ENCODE measurements around the gene SLIT3. TPM values are rescaled to one million over a fixed set of nuclear protein-coding genes. Genes with fewer than 3 reads are reported as not detected.

SLIT3 gene
- polyA plus RNA-seq, 1 of the 3 experiments (the other 2 are of a cell fraction), result 119 TPM

GRCh38 chr5:168895295-168896071 lies 405.5 kb downstream of the SLIT3 start:
- H3K9ac ChIP-seq, result no peak overlapping the region
- H4K20me1 ChIP-seq (ENCODE audit: insufficient read depth), result no peaks in the 10 kb centered on the region
- H3K79me2 ChIP-seq (ENCODE audit: insufficient read depth), result no peaks in the 10 kb centered on the region; the same call in 1 of the 2 replicates
- WGBS (ENCODE audit: low lambda C conversion rate), result 79% methylated on average over 5 of the region's 5 CpGs
- no peak overlapping the region for H3K4me2 ChIP-seq
- H3K27me3 ChIP-seq (ENCODE audit: insufficient read depth), result no peaks in the 10 kb centered on the region
- POLR2A ChIA-PET, result interaction anchor here (0.6 to 2.1 kb wide), 7 partner anchors 10 to 811 kb away, joined by 3 to 16 read pairs (median 3); no protein-coding TSS in a partner anchor
- peak; percentile 41 for DNase-seq
- peaks cover 0 to 4% of the 10 kb centered on the region in 2 experiments for H3K36me3 ChIP-seq (replicated peaks in 1 of 2; ENCODE audit: control insufficient read depth in 1 of 2, insufficient read depth in 2 of 2, low read length in 1 of 2)
- H3F3A ChIP-seq (replicated peaks; ENCODE audit: insufficient read depth), result no peaks in the 10 kb centered on the region
- CTCF ChIA-PET, result interaction anchor here (0.8 to 6.0 kb wide), 3 partner anchors 14 to 51 kb away, joined by 3 to 29 read pairs (median 3); no protein-coding TSS in a partner anchor
- peaks cover 0 to 78% of the 10 kb centered on the region in 2 experiments; a peak in 2 of 4 replicates for H3K4me1 ChIP-seq (ENCODE audit: control insufficient read depth in 1 of 2, insufficient read depth in 2 of 2, low read depth in 1 of 2, low read length in 1 of 2)
- H3K9me3 ChIP-seq, result no peaks in the 10 kb centered on the region
- H3K27ac ChIP-seq (ENCODE audit: low read depth in 2 of 2, low read length in 1 of 2), result peak overlapping the region in 1 of 2 experiments; percentile 93; a peak in 2 of 4 replicates
- H3K4me3 ChIP-seq (ENCODE audit: low read depth in 2 of 2, low read length in 1 of 2), result no peak overlapping the region
- H3K9me2 ChIP-seq, result no peaks in the 10 kb centered on the region
- no peak overlapping the region for H2AFZ ChIP-seq (ENCODE audit: low read depth)
- TF ChIP-seq RXRA (IDR thresholded peaks at IDR 0.05; ENCODE audit: borderline replicate concordance, low read depth), result no peak
- no peak for TF ChIP-seq POLR2AphosphoS5 (IDR thresholded peaks at IDR 0.05; ENCODE audit: low read depth, low read length)
- TF ChIP-seq SMC3 (IDR thresholded peaks at IDR 0.05; ENCODE audit: low read depth, low read length), result no peak
- no peak for TF ChIP-seq ZBTB33 (IDR thresholded peaks at IDR 0.05; ENCODE audit: borderline replicate concordance, low read depth)
- TF ChIP-seq TCF12 (IDR thresholded peaks at IDR 0.05), result no peak
- TF ChIP-seq MAX (IDR thresholded peaks at IDR 0.05; ENCODE audit: low read depth), result no peak
- no peak for TF ChIP-seq IRF3 (IDR thresholded peaks at IDR 0.05; ENCODE audit: low read depth, low read length)
- TF ChIP-seq CHD2 (IDR thresholded peaks at IDR 0.05; ENCODE audit: low read length, partially characterized antibody), result peak; percentile 18
- TF ChIP-seq USF2 (IDR thresholded peaks at IDR 0.05; ENCODE audit: borderline replicate concordance, low read depth, low read length), result no peak
- no peak for TF ChIP-seq ELF1 (IDR thresholded peaks at IDR 0.05)
- TF ChIP-seq TEAD4 (IDR thresholded peaks at IDR 0.05; ENCODE audit: borderline replicate concordance, insufficient read depth), result no peak
- no peak for TF ChIP-seq USF1 (IDR thresholded peaks at IDR 0.05; ENCODE audit: borderline replicate concordance, low read depth)
- TF ChIP-seq MXI1 (IDR thresholded peaks at IDR 0.05; ENCODE audit: low read depth, low read length), result peak; percentile 14; the same call in 1 of the 2 replicates
- peak; percentile 45 for TF ChIP-seq GATA2 (CRISPR knock-in tag; IDR thresholded peaks at IDR 0.05)
- TF ChIP-seq RFX5 (IDR thresholded peaks at IDR 0.05; ENCODE audit: low read length), result no peak
- no peak for TF ChIP-seq CTCF (IDR thresholded peaks at IDR 0.05)
- no peak for TF ChIP-seq SIN3A (IDR thresholded peaks at IDR 0.05; ENCODE audit: borderline replicate concordance, low read depth, low read length)
- TF ChIP-seq YY1 (IDR thresholded peaks at IDR 0.05; ENCODE audit: low read depth), result no peak
- TF ChIP-seq REST (IDR thresholded peaks at IDR 0.05; ENCODE audit: low read depth, low read length), result no peak
- TF ChIP-seq JUND (IDR thresholded peaks at IDR 0.05), result no peak
- no peak for TF ChIP-seq MEF2A (IDR thresholded peaks at IDR 0.05; ENCODE audit: borderline replicate concordance, low read depth)
- TF ChIP-seq FOSL2 (IDR thresholded peaks at IDR 0.05; ENCODE audit: borderline replicate concordance, low read depth), result no peak

Measured in SK-N-SH (cell line).